ENCODE results near the gene PARP16. TPM values are rescaled to one million over a fixed set of nuclear protein-coding genes. Genes with fewer than 3 reads are reported as not detected.

Gene PARP16
- total RNA-seq, 6 experiments from 2014 or later = 4.1 to 5.1 (median 4.4) TPM

DNA sequence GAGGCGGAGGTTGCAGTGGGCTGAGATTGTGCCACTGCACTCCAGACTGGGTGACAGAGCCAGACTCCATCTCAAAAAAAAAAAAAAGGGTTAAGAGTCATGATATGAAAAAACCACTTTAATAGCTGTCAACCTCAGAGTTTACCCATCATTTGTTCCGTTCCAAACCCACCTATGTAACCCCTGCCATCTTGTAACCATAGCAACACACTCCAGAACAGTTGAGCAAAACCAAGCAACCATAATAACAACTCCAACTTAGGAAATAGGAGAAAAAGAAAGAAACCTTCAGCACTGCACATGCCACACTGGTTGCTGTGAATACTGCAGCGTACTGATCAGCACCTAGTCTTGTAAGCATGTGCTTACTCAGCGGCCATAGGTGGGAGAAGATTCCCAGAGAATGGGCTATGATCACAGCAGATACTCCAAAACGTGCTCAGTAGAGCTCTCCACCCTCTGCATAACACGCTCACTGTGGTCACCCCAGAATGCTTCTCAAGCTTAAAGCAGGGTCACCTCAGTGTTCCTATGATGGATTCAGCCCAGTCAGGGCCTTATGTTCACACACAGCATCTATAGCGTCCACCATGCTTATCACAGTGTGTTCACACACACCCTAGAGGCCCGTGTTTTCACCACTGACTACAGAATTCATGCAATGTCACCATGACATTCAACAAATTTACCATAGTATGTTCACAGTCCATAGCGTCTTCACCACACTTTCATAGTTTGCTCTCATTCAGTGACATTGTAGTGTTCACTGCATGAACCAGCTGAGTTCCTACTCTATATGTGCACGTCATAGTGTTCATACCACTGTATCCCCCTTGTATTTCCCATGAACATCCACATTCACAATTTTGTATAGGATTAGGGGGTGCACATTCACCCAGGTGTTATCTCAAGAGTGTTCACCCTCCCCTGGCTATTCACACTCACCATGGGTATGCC lies 68.9 kb downstream of the PARP16 start:
- H3K27ac Mint-ChIP-seq = no peak overlapping the region
- DNase-seq = no peak
- H3K4me1 Mint-ChIP-seq (ENCODE audit: low read depth) = no peaks in the 10 kb centered on the region
- H3K4me3 Mint-ChIP-seq = no peak overlapping the region
- H3K36me3 Mint-ChIP-seq (ENCODE audit: low read depth) = no peaks in the 10 kb centered on the region
- TF ChIP-seq, protein P1, sequence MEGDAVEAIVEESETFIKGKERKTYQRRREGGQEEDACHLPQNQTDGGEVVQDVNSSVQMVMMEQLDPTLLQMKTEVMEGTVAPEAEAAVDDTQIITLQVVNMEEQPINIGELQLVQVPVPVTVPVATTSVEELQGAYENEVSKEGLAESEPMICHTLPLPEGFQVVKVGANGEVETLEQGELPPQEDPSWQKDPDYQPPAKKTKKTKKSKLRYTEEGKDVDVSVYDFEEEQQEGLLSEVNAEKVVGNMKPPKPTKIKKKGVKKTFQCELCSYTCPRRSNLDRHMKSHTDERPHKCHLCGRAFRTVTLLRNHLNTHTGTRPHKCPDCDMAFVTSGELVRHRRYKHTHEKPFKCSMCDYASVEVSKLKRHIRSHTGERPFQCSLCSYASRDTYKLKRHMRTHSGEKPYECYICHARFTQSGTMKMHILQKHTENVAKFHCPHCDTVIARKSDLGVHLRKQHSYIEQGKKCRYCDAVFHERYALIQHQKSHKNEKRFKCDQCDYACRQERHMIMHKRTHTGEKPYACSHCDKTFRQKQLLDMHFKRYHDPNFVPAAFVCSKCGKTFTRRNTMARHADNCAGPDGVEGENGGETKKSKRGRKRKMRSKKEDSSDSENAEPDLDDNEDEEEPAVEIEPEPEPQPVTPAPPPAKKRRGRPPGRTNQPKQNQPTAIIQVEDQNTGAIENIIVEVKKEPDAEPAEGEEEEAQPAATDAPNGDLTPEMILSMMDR (IDR thresholded peaks at IDR 0.05) = no peak
- H3K9me3 Mint-ChIP-seq = no peaks in the 10 kb centered on the region
- peaks cover 18% of the 10 kb centered on the region for H3K27me3 Mint-ChIP-seq (ENCODE audit: insufficient read depth)

DNA sequence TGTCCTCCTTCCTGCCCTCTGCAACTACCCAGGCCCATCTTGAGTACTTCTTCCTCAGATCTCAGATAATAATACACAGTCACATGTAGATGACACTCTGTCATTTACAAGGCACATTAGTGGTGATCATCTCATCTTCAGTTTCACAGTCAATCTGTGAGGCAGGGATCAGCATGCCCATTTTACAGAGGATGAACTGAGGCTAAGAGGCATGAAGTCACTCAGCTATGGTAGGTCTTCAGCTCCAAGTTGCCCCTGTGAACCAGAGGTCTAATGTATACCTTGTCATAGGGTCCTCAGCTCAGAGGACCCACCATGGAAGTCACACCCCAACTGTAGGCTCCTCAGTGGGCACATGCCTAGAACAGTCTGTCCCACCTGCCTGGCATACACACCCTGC lies 71.2 kb downstream of the PARP16 start:
- no peaks in the 10 kb centered on the region for H3K36me3 Mint-ChIP-seq (ENCODE audit: low read depth)
- H3K27ac Mint-ChIP-seq = no peak overlapping the region
- H3K27me3 Mint-ChIP-seq (ENCODE audit: insufficient read depth) = peaks cover 12% of the 10 kb centered on the region
- TF ChIP-seq, protein P1 (IDR thresholded peaks at IDR 0.05) = no peak
- no peaks in the 10 kb centered on the region for H3K4me1 Mint-ChIP-seq (ENCODE audit: low read depth)
- H3K4me3 Mint-ChIP-seq = no peak overlapping the region
- H3K9me3 Mint-ChIP-seq = no peaks in the 10 kb centered on the region
- no peak for DNase-seq

DNA sequence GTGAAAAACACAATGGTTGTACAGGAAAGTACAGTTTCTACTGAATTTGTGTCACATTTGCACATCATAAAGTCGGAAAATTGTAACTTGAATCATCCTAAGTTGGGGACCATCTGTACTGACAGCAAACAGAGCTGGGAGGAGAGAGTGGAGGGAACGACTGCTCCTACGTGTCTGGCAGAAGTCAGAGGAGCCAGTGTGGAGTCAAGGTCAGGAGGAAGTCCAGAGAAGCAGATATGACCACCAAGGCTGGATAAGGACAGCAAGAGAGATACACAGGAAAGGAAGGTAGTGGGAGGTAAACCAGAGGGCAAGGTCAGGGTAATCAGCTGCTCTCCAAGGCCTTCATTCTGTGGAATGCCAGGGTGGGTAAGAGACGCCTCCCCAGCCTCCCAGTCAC lies 72.7 kb downstream of the PARP16 start:
- H3K36me3 Mint-ChIP-seq (ENCODE audit: low read depth) = no peaks in the 10 kb centered on the region
- no peaks in the 10 kb centered on the region for H3K4me1 Mint-ChIP-seq (ENCODE audit: low read depth)
- DNase-seq = no peak
- H3K27ac Mint-ChIP-seq = no peak overlapping the region
- no peaks in the 10 kb centered on the region for H3K9me3 Mint-ChIP-seq
- H3K27me3 Mint-ChIP-seq (ENCODE audit: insufficient read depth) = peaks cover 18% of the 10 kb centered on the region
- TF ChIP-seq, protein P1 (IDR thresholded peaks at IDR 0.05) = no peak
- no peak overlapping the region for H3K4me3 Mint-ChIP-seq

DNA sequence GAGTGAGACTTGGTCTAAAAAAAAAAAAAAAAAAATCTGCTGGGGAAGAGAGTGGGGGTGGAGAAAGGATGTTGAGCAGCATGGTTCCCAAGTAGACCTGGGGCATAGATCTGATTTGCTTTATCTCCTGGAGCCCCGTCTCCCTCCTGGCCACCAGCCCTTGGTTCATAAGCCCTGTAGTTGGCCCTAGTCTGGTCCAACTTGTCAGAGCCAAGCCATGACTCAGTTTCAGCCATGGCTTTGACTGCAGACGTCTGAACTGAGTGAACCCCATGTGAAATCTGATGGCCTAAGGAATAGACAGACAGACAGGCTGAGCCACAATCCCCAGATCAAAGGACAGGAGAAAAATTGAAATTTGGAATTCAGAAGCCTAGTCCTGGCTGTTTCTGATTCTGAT lies 73.4 kb downstream of the PARP16 start:
- Mint-ChIP-seq H3K27me3 (ENCODE audit: insufficient read depth) (peaks cover 19% of the 10 kb centered on the region), H3K9me3 (no peaks in the 10 kb centered on the region), H3K4me3 (no peak overlapping the region), H3K27ac (no peak overlapping the region), H3K4me1 (ENCODE audit: low read depth) (no peaks in the 10 kb centered on the region), H3K36me3 (ENCODE audit: low read depth) (no peaks in the 10 kb centered on the region)
- TF ChIP-seq, protein P1 (IDR thresholded peaks at IDR 0.05) = no peak
- DNase-seq = no peak

DNA sequence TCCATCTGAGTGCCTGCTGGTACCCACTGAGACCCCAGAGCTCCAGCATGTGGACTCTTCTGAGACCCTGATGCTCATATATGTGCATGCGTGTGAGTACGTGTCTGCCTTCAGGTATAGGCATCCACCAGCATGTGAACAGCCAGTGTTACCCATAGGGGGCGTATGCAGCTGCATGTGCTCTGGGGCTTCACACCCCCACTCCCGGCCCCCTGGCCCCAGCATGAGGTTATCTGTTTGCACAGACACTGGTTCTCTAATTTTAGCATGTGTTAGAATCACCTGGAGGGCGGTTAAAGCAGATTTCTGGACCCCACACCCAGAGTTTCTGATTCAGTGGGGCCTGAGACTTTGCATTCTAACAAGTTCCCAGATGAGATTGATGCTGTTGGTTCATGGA lies 74.6 kb downstream of the PARP16 start:
- TF ChIP-seq, protein P1 (IDR thresholded peaks at IDR 0.05) = peak; percentile 71
- Mint-ChIP-seq H3K4me3 (no peak overlapping the region), H3K36me3 (ENCODE audit: low read depth) (no peaks in the 10 kb centered on the region), H3K27ac (no peak overlapping the region), H3K9me3 (no peaks in the 10 kb centered on the region), H3K4me1 (ENCODE audit: low read depth) (no peaks in the 10 kb centered on the region), H3K27me3 (ENCODE audit: insufficient read depth) (peaks cover 19% of the 10 kb centered on the region)
- DNase-seq = no peak
